ENCODE data around the gene ACMSD.
"Not testable (repeated sequence)": the region's sequence is repeated elsewhere in the genome, so short reads cannot be mapped to it uniquely, and the experiment has no call there.

The ACMSD gene

GRCh38 chr2:134846213-134846612, 7.8 kb downstream of the ACMSD start:
- TF ChIP-seq CTCF (IDR thresholded peaks at IDR 0.05; ENCODE audit: insufficient read depth, missing control alignments), result no peak
- FAIRE-seq (no peak), DNase-seq (ENCODE audit: insufficient read length, low spot score) (no peak)

GRCh38 chr2:134847582-134847981, 9.2 kb downstream of the ACMSD start:
- DNase-seq (ENCODE audit: insufficient read length, low spot score); FAIRE-seq: not testable (repeated sequence)

GRCh38 chr2:134852518-134852917, 14.1 kb downstream of the ACMSD start:
- DNase-seq (ENCODE audit: insufficient read length, low spot score) (no peak), FAIRE-seq (no peak)
- no peak for TF ChIP-seq CTCF (IDR thresholded peaks at IDR 0.05; ENCODE audit: insufficient read depth, missing control alignments)

- DNase-seq (ENCODE audit: insufficient read length, low spot score) (no peak), FAIRE-seq (no peak)
Observed at GRCh38 chr2:134855709-134856108, 17.3 kb downstream of the ACMSD start.

GRCh38 chr2:134858245-134858644, 19.8 kb downstream of the ACMSD start:
- FAIRE-seq, result no peak
- DNase-seq (ENCODE audit: insufficient read length, low spot score), result no peak
- no peak for TF ChIP-seq CTCF (IDR thresholded peaks at IDR 0.05; ENCODE audit: insufficient read depth, missing control alignments)

More at GRCh38 chr2:134855709-134856108, 17.3 kb downstream of the ACMSD start:
- TF ChIP-seq CTCF (IDR thresholded peaks at IDR 0.05; ENCODE audit: insufficient read depth, missing control alignments), result no peak

GRCh38 chr2:134861173-134861572, 22.8 kb downstream of the ACMSD start:
- no peak for FAIRE-seq

GRCh38 chr2:134862069-134862468, 23.7 kb downstream of the ACMSD start:
- DNase-seq (ENCODE audit: insufficient read length, low spot score) (no peak), FAIRE-seq (no peak)
- no peak for TF ChIP-seq CTCF (IDR thresholded peaks at IDR 0.05; ENCODE audit: insufficient read depth, missing control alignments)

More at GRCh38 chr2:134861173-134861572, 22.8 kb downstream of the ACMSD start:
- no peak for TF ChIP-seq CTCF (IDR thresholded peaks at IDR 0.05; ENCODE audit: insufficient read depth, missing control alignments)
- no peak for DNase-seq (ENCODE audit: insufficient read length, low spot score)

- no peak for DNase-seq (ENCODE audit: insufficient read length, low spot score)
- TF ChIP-seq CTCF (IDR thresholded peaks at IDR 0.05; ENCODE audit: insufficient read depth, missing control alignments), result no peak
- FAIRE-seq, result no peak
Observed at GRCh38 chr2:134862674-134863073, 24.3 kb downstream of the ACMSD start.
